GM18873 (cell line): ENCODE data around the gene CFAP70.

Experiments used
- ATAC-seq: cut with Tn5 transposase; IDR thresholded peaks from one replicate; pipeline ENCODE4 v1.9.1; 2021; ENCODE audit warnings: mild to moderate bottlenecking, moderate library complexity, moderate number of reproducible peaks; ENCODE audit not compliant: unreplicated experiment, low FRiP score

The CFAP70 gene

GRCh38 chr10:73220989-73221388 lies 137.7 kb downstream of the CFAP70 start:
- ATAC-seq: no peak

- no peak for ATAC-seq
Measured at GRCh38 chr10:73219384-73219783, 139.3 kb downstream of the CFAP70 start.

- ATAC-seq: no peak
Measured at GRCh38 chr10:73218431-73219191, 140.1 kb downstream of the CFAP70 start.

GRCh38 chr10:73217628-73218027 lies 141.0 kb downstream of the CFAP70 start:
- ATAC-seq: no peak

- ATAC-seq: no peak
Measured at GRCh38 chr10:73215749-73216148, 142.9 kb downstream of the CFAP70 start.

- ATAC-seq: no peak
Measured at GRCh38 chr10:73211106-73211811, 147.4 kb downstream of the CFAP70 start.

- no peak for ATAC-seq
Measured at GRCh38 chr10:73210395-73211105, 148.1 kb downstream of the CFAP70 start.

GRCh38 chr10:73209705-73210104 lies 149.0 kb downstream of the CFAP70 start:
- ATAC-seq: no peak

- no peak for ATAC-seq
Measured at GRCh38 chr10:73207883-73208282, 150.8 kb downstream of the CFAP70 start.

GRCh38 chr10:73206385-73206784 lies 152.3 kb downstream of the CFAP70 start:
- ATAC-seq: no peak

GRCh38 chr10:73205890-73206289 lies 152.8 kb downstream of the CFAP70 start:
- ATAC-seq: no peak

- ATAC-seq: no peak
Measured at GRCh38 chr10:73205081-73205480, 153.6 kb downstream of the CFAP70 start.
